Endothelial cell of umbilical vein (primary cell): ENCODE measurements around the gene MRPL55. TPM values are rescaled to one million over a fixed set of nuclear protein-coding genes. Genes with fewer than 3 reads are reported as not detected.

Experiments used
- BruUV-seq: library from RNA; stranded (reverse); fragments of 400-500 nt; replicated peaks from 2 replicates; lab custom pipeline; 2021; lab: Mats Ljungman, UMichigan
- CTCF ChIA-PET: fragments of 300-600, 350-600 bp; sonication (Branson Sonifier 250); formaldehyde crosslinking; loops from one replicate; lab custom pipeline; 2021; ENCODE audit warnings: antibody characterized with exemption, inconsistent platforms; lab: Charles Lee
- POLR2A ChIA-PET: fragments of 300-600, 350-600 bp; sonication (Branson Sonifier 250); formaldehyde crosslinking; loops from one replicate; lab custom pipeline; 2021; ENCODE audit warnings: antibody characterized with exemption, inconsistent platforms; lab: Charles Lee
- DNase-seq: peaks from one replicate; pipeline ENCODE4 v3.0.0-alpha.2; 2011; ENCODE audit warnings: low read depth, low spot score
- FAIRE-seq: peaks from 2 replicates; lab custom pipeline; 2011; peaks lifted over from hg19 to GRCh38; lab: Jason Lieb, UNC
- H2AFZ ChIP-seq: 2 replicates; pipeline ENCODE4 v1.6.0; 2012; ENCODE audit warnings: low read depth, low read length, control low read depth, inconsistent platforms
- H3K27ac ChIP-seq: 2 replicates; pipeline ENCODE4 v1.5.1; 2011; ENCODE audit warnings: low read depth, mild to moderate bottlenecking, control low read depth, low read length, moderate library complexity; ENCODE audit not compliant: insufficient read depth
- H3K27me3 ChIP-seq, 2 experiments: 2 replicates each; pipeline versions ENCODE4 v1.6.0 to v1.6.1; 2011; ENCODE audit warnings: low read length in 2 of 2, mixed read lengths in 1 of 2; ENCODE audit not compliant: control insufficient read depth in 2 of 2, insufficient read depth in 2 of 2
- H3K36me3 ChIP-seq, 2 experiments: 2 replicates in 1 of 2; 3 replicates in 1 of 2; pipeline ENCODE4 v1.5.1; 2011; ENCODE audit warnings: low read length in 2 of 2, mild to moderate bottlenecking in 1 of 2, moderate library complexity in 1 of 2; ENCODE audit not compliant: control insufficient read depth in 2 of 2, insufficient read depth in 2 of 2; ENCODE audit errors: extremely low read depth in 1 of 2
- H3K4me1 ChIP-seq: 3 replicates; pipeline ENCODE4 v1.5.1; 2011; ENCODE audit warnings: mild to moderate bottlenecking, low read length; ENCODE audit not compliant: control insufficient read depth, insufficient read depth; ENCODE audit errors: extremely low read depth
- H3K4me2 ChIP-seq: 2 replicates; pipeline ENCODE4 v1.6.1; 2011; ENCODE audit warnings: low read length, control low read depth, mixed read lengths; ENCODE audit not compliant: insufficient read depth
- H3K4me3 ChIP-seq, 3 experiments: fragments of 200-600 bp in 1 of 3; sonication (generic), shearing (Covaris generic) in 1 of 3; replicated peaks in 1 of 3; 2 replicates each; pipeline ENCODE4 v1.5.1; 2011 to 2016; ENCODE audit warnings: control low read depth in 3 of 3, low read length in 3 of 3, mild to moderate bottlenecking in 2 of 3, inconsistent platforms in 1 of 3, low read depth in 1 of 3, moderate library complexity in 1 of 3; ENCODE audit not compliant: insufficient read depth in 1 of 3
- H3K79me2 ChIP-seq: 2 replicates; pipeline ENCODE4 v1.6.0; 2012; ENCODE audit warnings: low read length, inconsistent platforms; ENCODE audit not compliant: control insufficient read depth, insufficient read depth
- H3K9ac ChIP-seq: replicated peaks from 2 replicates; pipeline ENCODE3; 2011; ENCODE audit warnings: low read length, control low read depth; ENCODE audit not compliant: insufficient read depth; ENCODE audit errors: extremely low read depth
- H3K9me1 ChIP-seq: replicated peaks from 3 replicates; pipeline ENCODE4 v1.6.0; 2011; ENCODE audit warnings: mild to moderate bottlenecking, low read length; ENCODE audit not compliant: control insufficient read depth, insufficient read depth; ENCODE audit errors: extremely low read depth
- H3K9me3 ChIP-seq: replicated peaks from 2 replicates; pipeline ENCODE4 v1.5.1; 2012; ENCODE audit warnings: low read length, inconsistent platforms; ENCODE audit not compliant: control insufficient read depth, insufficient read depth
- H4K20me1 ChIP-seq: replicated peaks from 2 replicates; pipeline ENCODE3; 2011; ENCODE audit warnings: mild to moderate bottlenecking, low read length; ENCODE audit not compliant: control insufficient read depth, insufficient read depth; ENCODE audit errors: extremely low read depth
- CTCF ChIP-seq, 2 donors: IDR thresholded peaks; 1 replicate in 1 of 2; 2 replicates in 1 of 2; pipeline ENCODE4 v1.5.1; 2011; ENCODE audit warnings: low read length in 2 of 2, mild to moderate bottlenecking in 2 of 2, moderate library complexity in 2 of 2, control low read depth in 1 of 2, inconsistent platforms in 1 of 2, low read depth in 1 of 2; ENCODE audit not compliant: insufficient read depth in 1 of 2; ENCODE audit errors: extremely low read depth in 1 of 2
- EZH2 ChIP-seq: IDR thresholded peaks from 2 replicates; pipeline ENCODE4 v1.6.1; 2012; ENCODE audit warnings: borderline replicate concordance, low read depth, mild to moderate bottlenecking, moderate library complexity, low read length, inconsistent platforms; ENCODE audit not compliant: severe bottlenecking
- FOS ChIP-seq: IDR thresholded peaks from 2 replicates; pipeline ENCODE4 v1.6.1; 2011; ENCODE audit warnings: mild to moderate bottlenecking, low read length, moderate library complexity, borderline replicate concordance; ENCODE audit not compliant: insufficient read depth
- GATA2 ChIP-seq: IDR thresholded peaks from 2 replicates; pipeline ENCODE4 v1.7.0; 2011; ENCODE audit warnings: low read depth, mild to moderate bottlenecking, moderate library complexity, mixed read lengths, low read length; ENCODE audit not compliant: insufficient read length, insufficient read depth
- MAX ChIP-seq: IDR thresholded peaks from 2 replicates; pipeline ENCODE4 v1.6.1; 2011; ENCODE audit not compliant: insufficient read depth, insufficient read length
- MYC ChIP-seq: IDR thresholded peaks from one replicate; pipeline ENCODE4 v1.6.1; 2011; ENCODE audit warnings: mild to moderate bottlenecking, low read depth, low read length
- POLR2A ChIP-seq: IDR thresholded peaks from 2 replicates; pipeline ENCODE4 v1.6.1; 2012; ENCODE audit warnings: low read depth, mild to moderate bottlenecking, control low read depth, low read length
- POLR2AphosphoS5 ChIP-seq: IDR thresholded peaks from 2 replicates; pipeline ENCODE4 v1.6.1; 2012; ENCODE audit warnings: low read depth, mild to moderate bottlenecking, control low read depth, low read length, moderate library complexity; ENCODE audit not compliant: insufficient read depth
- dilution Hi-C: fragments of 300-500 bp; cut with MboI; formaldehyde crosslinking; loops from one replicate; pipeline ENCODE4 v1.15.0; 2019; ENCODE audit warnings: low sequenced_read_pairs; ENCODE audit not compliant: extremely low pct_ligation_motif_present
- intact Hi-C: fragments of 100-400 bp; cut with micrococcal nuclease; formaldehyde crosslinking; loops from one replicate; pipeline ENCODE4 v1.10.0; 2022
- polyA plus RNA-seq, 4 experiments: library from polyadenylated mRNA; depleted of rRNA in 3 of 4; stranded (reverse) in 3 of 4; unstranded in 1 of 4; fragments of >200 nt; gene quantifications; 2 replicates each; pipeline versions ENCODE4 v1.2.1 to v1.2.3, GENCODE V29; 2011 to 2012; ENCODE audit warnings: missing spikeins in 1 of 4
- total RNA-seq: library from RNA; stranded (reverse); gene quantifications from 2 replicates; pipeline ENCODE4 v1.2.3, GENCODE V29; 2021

The MRPL55 gene
- total and polyA plus RNA-seq, 2 donors (not counting 3 experiments of a cell fraction or from before 2014, with no cell fraction given), result 58.7 to 155 TPM

GRCh38 chr1:228093050-228093906 lies 15.8 kb downstream of the MRPL55 start:
- no peak overlapping the region for H3K4me3 ChIP-seq
- no peaks in the 10 kb centered on the region for H3K27me3 ChIP-seq
- DNase-seq (no peak), FAIRE-seq (no peak)
- H3K4me1 ChIP-seq, result peaks cover 39% of the 10 kb centered on the region
- H3K36me3 ChIP-seq, result peaks cover 3 to 29% of the 10 kb centered on the region in 2 experiments
- H4K20me1 ChIP-seq, result peaks cover 18% of the 10 kb centered on the region
- TF ChIP-seq GATA2, result no peak
- TF ChIP-seq CTCF (IDR thresholded peaks at IDR 0.05; ENCODE audit: extremely low read depth in 1 of 2, insufficient read depth in 1 of 2, low read depth in 1 of 2, low read length in 2 of 2), result no peak
- TF ChIP-seq FOS, result no peak
- no peak for TF ChIP-seq POLR2AphosphoS5
- TF ChIP-seq MYC, result no peak
- no peak for TF ChIP-seq POLR2A
- no peak for TF ChIP-seq MAX
- no peak for TF ChIP-seq EZH2
- ChIA-PET POLR2A (interaction anchor here (0.7 kb wide), 1 partner anchor 142 kb away, joined by 3 read pairs; no protein-coding TSS in a partner anchor), CTCF (interaction anchor here (0.8 to 1.7 kb wide), 2 partner anchors 9 to 11 kb away, joined by 3 to 6 read pairs; partner anchors contain the start of gene ARF1)
- no peak overlapping the region for H3K27ac ChIP-seq
- H3K9ac ChIP-seq, result no peak overlapping the region
- intact Hi-C loops, result no loop called here
- H3K79me2 ChIP-seq, result peaks cover 100% of the 10 kb centered on the region
- H2AFZ ChIP-seq, result no peak overlapping the region
- dilution Hi-C loops, result no loop called here
- H3K4me2 ChIP-seq, result no peak overlapping the region
- H3K9me3 ChIP-seq, result peaks cover 4% of the 10 kb centered on the region
- no TSS peak for BruUV-seq
- no peaks in the 10 kb centered on the region for H3K9me1 ChIP-seq
